WTC11 (cell line): Measurements from ENCODE around the gene HCRTR1. TPM values are rescaled to one million over a fixed set of nuclear protein-coding genes. Genes with fewer than 3 reads are reported as not detected.

ENCODE experiments used
- ATAC-seq: fragments of 200-7000 bp; cut with Tn5 transposase; 2 replicates; pipeline ENCODE4 v1.10.0; 2021; ENCODE audit warnings: mild to moderate bottlenecking, moderate library complexity
- CTCF ChIA-PET: fragments of 300-600 bp; sonication (Branson Sonifier 250); formaldehyde crosslinking; loops from one replicate; lab custom pipeline; 2021; ENCODE audit warnings: antibody characterized with exemption; lab: Charles Lee
- POLR2A ChIA-PET: fragments of 350-600 bp; sonication (Branson Sonifier 250); formaldehyde crosslinking; loops from one replicate; lab custom pipeline; 2021; ENCODE audit warnings: antibody characterized with exemption; lab: Charles Lee
- DNase-seq: peaks from one replicate; pipeline ENCODE4 v3.0.0; 2021; ENCODE audit warnings: low spot score
- H3K27ac Mint-ChIP-seq: 2 replicates; pipeline ENCODE4 v1.8.0; 2021; ENCODE audit warnings: mixed read lengths
- H3K27me3 Mint-ChIP-seq: 2 replicates; pipeline ENCODE4 v1.8.0; 2021; ENCODE audit warnings: low read depth, mild to moderate bottlenecking, moderate library complexity, mixed read lengths
- H3K36me3 Mint-ChIP-seq: 2 replicates; pipeline ENCODE4 v1.8.0; 2021; ENCODE audit warnings: mixed read lengths
- H3K4me1 Mint-ChIP-seq: 2 replicates; pipeline ENCODE4 v1.8.0; 2022; ENCODE audit warnings: mixed read lengths
- H3K4me3 Mint-ChIP-seq: 2 replicates; pipeline ENCODE4 v1.8.0; 2021; ENCODE audit warnings: mild to moderate bottlenecking, moderate library complexity, mixed read lengths
- H3K9me3 Mint-ChIP-seq: 2 replicates; pipeline ENCODE4 v1.8.0; 2021; ENCODE audit warnings: mixed read lengths
- CREB1 ChIP-seq: sonication (generic); formaldehyde crosslinking; IDR thresholded peaks from 2 replicates; pipeline ENCODE4 v1.8.0; 2023; ENCODE audit warnings: mild to moderate bottlenecking, missing genetic modification reagents
- ESRRA ChIP-seq: sonication (generic); formaldehyde crosslinking; IDR thresholded peaks from 2 replicates; pipeline ENCODE4 v1.8.1; 2022; ENCODE audit warnings: mild to moderate bottlenecking, missing genetic modification reagents, borderline replicate concordance
- GABPB1 ChIP-seq: sonication (generic); formaldehyde crosslinking; IDR thresholded peaks from 2 replicates; pipeline ENCODE4 v1.8.1; 2023; ENCODE audit warnings: mild to moderate bottlenecking, missing genetic modification reagents
- IRF2 ChIP-seq: sonication (generic); formaldehyde crosslinking; IDR thresholded peaks from 2 replicates; pipeline ENCODE4 v1.8.0; 2022; ENCODE audit warnings: low read depth, missing genetic modification reagents, borderline replicate concordance
- JAZF1 ChIP-seq: fragments of 250-450 bp; sonication (Bioruptor Pico); IDR thresholded peaks from 2 replicates; pipeline ENCODE4 v1.9.0; 2021; ENCODE audit warnings: moderate library complexity, mild to moderate bottlenecking, inconsistent platforms
- NFATC4 ChIP-seq: fragments of 250-450 bp; sonication (Bioruptor Pico); IDR thresholded peaks from 2 replicates; pipeline ENCODE4 v1.9.0; 2021; ENCODE audit warnings: mild to moderate bottlenecking
- RELA ChIP-seq: sonication (generic); formaldehyde crosslinking; IDR thresholded peaks from 2 replicates; pipeline ENCODE4 v1.8.1; 2022; ENCODE audit warnings: missing genetic modification reagents, mild to moderate bottlenecking, borderline replicate concordance
- RORB ChIP-seq: fragments of 250-450 bp; sonication (Bioruptor Pico); IDR thresholded peaks from 2 replicates; pipeline ENCODE4 v1.9.0; 2021; ENCODE audit warnings: mild to moderate bottlenecking
- TP53 ChIP-seq: sonication (generic); formaldehyde crosslinking; IDR thresholded peaks from 2 replicates; pipeline ENCODE4 v1.8.1; 2023; ENCODE audit warnings: mild to moderate bottlenecking, missing genetic modification reagents
- ZNF138 ChIP-seq: sonication (generic); formaldehyde crosslinking; conservative IDR thresholded peaks from 2 replicates; pipeline ENCODE4 v1.8.1; 2022; ENCODE audit warnings: mild to moderate bottlenecking, moderate library complexity, missing genetic modification reagents
- ZNF219 ChIP-seq: sonication (generic); formaldehyde crosslinking; IDR thresholded peaks from 2 replicates; pipeline ENCODE4 v1.8.0; 2023; ENCODE audit warnings: missing genetic modification reagents, mild to moderate bottlenecking, borderline replicate concordance
- ZNF232 ChIP-seq: sonication (generic); formaldehyde crosslinking; IDR thresholded peaks from 2 replicates; pipeline ENCODE4 v1.8.0; 2022; ENCODE audit warnings: mild to moderate bottlenecking, missing genetic modification reagents
- ZNF263 ChIP-seq: sonication (generic); formaldehyde crosslinking; IDR thresholded peaks from 2 replicates; pipeline ENCODE4 v1.8.1; 2022; ENCODE audit warnings: low read depth, mild to moderate bottlenecking, moderate library complexity, missing genetic modification reagents
- ZNF423 ChIP-seq: fragments of 250-450 bp; sonication (Bioruptor Pico); IDR thresholded peaks from 2 replicates; pipeline ENCODE4 v2.1.2; 2022; ENCODE audit warnings: mild to moderate bottlenecking, moderate library complexity
- ZNF671 ChIP-seq: fragments of 250-450 bp; sonication (Bioruptor Pico); IDR thresholded peaks from 2 replicates; pipeline ENCODE4 v1.8.0; 2021; ENCODE audit warnings: mild to moderate bottlenecking
- total RNA-seq: library from RNA; stranded (reverse); gene quantifications from 3 replicates; pipeline ENCODE4 v1.2.3, GENCODE V29; 2021
- TF ChIP-seq, protein P1 (sequence below): fragments of 250-450 bp; sonication (Bioruptor Pico); IDR thresholded peaks from 2 replicates; pipeline ENCODE4 v1.9.0; 2021; ENCODE audit warnings: mild to moderate bottlenecking
- TF ChIP-seq, protein P2 (sequence below): sonication (generic); formaldehyde crosslinking; IDR thresholded peaks from 2 replicates; pipeline ENCODE4 v1.8.0; 2022; ENCODE audit warnings: missing genetic modification reagents
- TF ChIP-seq, protein P3 (sequence below): sonication (generic); formaldehyde crosslinking; IDR thresholded peaks from 2 replicates; pipeline ENCODE4 v1.8.1; 2022; ENCODE audit warnings: mild to moderate bottlenecking, missing genetic modification reagents, moderate library complexity, borderline replicate concordance
- TF ChIP-seq, protein P4 (sequence below): sonication (generic); formaldehyde crosslinking; IDR thresholded peaks from 2 replicates; pipeline ENCODE4 v1.8.1; 2023; ENCODE audit warnings: mild to moderate bottlenecking, missing genetic modification reagents
- TF ChIP-seq, protein P5 (sequence below): sonication (generic); formaldehyde crosslinking; IDR thresholded peaks from 2 replicates; pipeline ENCODE4 v1.8.1; 2023; ENCODE audit warnings: mild to moderate bottlenecking, missing genetic modification reagents, moderate library complexity
- TF ChIP-seq, protein P6 (sequence below): sonication (generic); formaldehyde crosslinking; IDR thresholded peaks from 2 replicates; pipeline ENCODE4 v1.8.1; 2023; ENCODE audit warnings: mild to moderate bottlenecking, missing genetic modification reagents, moderate library complexity
- TF ChIP-seq, protein P7 (sequence below): sonication (generic); formaldehyde crosslinking; IDR thresholded peaks from 2 replicates; pipeline ENCODE4 v1.8.0; 2022; ENCODE audit warnings: mild to moderate bottlenecking, missing genetic modification reagents
- TF ChIP-seq, protein P8 (sequence below): fragments of 250-450 bp; sonication (Bioruptor Pico); conservative IDR thresholded peaks from 2 replicates; pipeline ENCODE4 v1.9.0; 2021; ENCODE audit warnings: mild to moderate bottlenecking
- TF ChIP-seq, protein P9 (sequence below): sonication (generic); formaldehyde crosslinking; IDR thresholded peaks from 2 replicates; pipeline ENCODE4 v1.8.0; 2022; ENCODE audit warnings: mild to moderate bottlenecking, missing genetic modification reagents

Gene HCRTR1
- total RNA-seq, 1 experiment from 2014 or later, result 0.13 TPM

DNA sequence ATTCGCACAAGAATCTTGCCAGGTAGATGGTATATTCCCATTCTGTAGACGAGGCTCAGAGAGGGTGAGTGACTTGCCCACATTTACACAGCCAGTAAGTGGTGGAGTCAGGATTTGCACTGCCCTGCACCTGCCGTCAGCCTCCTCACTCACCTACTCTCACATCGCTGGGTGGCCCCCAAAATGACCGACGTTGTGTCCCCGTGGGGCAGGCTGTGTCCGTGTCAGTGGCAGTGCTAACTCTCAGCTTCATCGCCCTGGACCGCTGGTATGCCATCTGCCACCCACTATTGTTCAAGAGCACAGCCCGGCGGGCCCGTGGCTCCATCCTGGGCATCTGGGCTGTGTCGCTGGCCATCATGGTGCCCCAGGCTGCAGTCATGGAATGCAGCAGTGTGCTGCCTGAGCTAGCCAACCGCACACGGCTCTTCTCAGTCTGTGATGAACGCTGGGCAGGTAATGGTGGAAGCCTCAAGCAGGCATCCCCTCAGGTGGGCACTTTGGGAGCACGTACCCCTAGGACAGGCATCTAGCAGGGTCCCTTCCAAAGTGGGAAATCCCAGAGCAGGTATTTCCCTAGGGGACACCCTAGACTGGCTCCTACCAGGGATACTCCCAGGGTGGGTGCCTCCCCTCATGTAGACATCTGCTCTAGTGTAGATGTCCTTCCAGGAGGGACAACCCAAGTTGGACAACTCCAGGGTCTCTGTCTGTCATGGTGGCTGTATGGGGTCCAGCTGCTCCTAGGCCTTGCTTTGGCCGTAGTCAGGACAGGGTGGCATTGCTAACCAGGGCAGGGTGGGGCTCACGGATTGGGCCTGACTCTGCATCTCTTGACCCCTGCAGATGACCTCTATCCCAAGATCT, 3.4 kb downstream of the HCRTR1 start (continued):
- TF ChIP-seq ZNF219 (CRISPR knock-in tag), result no peak
- TF ChIP-seq, protein P1, sequence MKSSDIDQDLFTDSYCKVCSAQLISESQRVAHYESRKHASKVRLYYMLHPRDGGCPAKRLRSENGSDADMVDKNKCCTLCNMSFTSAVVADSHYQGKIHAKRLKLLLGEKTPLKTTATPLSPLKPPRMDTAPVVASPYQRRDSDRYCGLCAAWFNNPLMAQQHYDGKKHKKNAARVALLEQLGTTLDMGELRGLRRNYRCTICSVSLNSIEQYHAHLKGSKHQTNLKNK (CRISPR knock-in tag), result no peak
- TF ChIP-seq, protein P2, sequence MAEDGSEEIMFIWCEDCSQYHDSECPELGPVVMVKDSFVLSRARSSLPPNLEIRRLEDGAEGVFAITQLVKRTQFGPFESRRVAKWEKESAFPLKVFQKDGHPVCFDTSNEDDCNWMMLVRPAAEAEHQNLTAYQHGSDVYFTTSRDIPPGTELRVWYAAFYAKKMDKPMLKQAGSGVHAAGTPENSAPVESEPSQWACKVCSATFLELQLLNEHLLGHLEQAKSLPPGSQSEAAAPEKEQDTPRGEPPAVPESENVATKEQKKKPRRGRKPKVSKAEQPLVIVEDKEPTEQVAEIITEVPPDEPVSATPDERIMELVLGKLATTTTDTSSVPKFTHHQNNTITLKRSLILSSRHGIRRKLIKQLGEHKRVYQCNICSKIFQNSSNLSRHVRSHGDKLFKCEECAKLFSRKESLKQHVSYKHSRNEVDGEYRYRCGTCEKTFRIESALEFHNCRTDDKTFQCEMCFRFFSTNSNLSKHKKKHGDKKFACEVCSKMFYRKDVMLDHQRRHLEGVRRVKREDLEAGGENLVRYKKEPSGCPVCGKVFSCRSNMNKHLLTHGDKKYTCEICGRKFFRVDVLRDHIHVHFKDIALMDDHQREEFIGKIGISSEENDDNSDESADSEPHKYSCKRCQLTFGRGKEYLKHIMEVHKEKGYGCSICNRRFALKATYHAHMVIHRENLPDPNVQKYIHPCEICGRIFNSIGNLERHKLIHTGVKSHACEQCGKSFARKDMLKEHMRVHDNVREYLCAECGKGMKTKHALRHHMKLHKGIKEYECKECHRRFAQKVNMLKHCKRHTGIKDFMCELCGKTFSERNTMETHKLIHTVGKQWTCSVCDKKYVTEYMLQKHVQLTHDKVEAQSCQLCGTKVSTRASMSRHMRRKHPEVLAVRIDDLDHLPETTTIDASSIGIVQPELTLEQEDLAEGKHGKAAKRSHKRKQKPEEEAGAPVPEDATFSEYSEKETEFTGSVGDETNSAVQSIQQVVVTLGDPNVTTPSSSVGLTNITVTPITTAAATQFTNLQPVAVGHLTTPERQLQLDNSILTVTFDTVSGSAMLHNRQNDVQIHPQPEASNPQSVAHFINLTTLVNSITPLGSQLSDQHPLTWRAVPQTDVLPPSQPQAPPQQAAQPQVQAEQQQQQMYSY (CRISPR knock-in tag), result no peak
- no peak for TF ChIP-seq ZNF671 (CRISPR knock-in tag)
- TF ChIP-seq, protein P3, sequence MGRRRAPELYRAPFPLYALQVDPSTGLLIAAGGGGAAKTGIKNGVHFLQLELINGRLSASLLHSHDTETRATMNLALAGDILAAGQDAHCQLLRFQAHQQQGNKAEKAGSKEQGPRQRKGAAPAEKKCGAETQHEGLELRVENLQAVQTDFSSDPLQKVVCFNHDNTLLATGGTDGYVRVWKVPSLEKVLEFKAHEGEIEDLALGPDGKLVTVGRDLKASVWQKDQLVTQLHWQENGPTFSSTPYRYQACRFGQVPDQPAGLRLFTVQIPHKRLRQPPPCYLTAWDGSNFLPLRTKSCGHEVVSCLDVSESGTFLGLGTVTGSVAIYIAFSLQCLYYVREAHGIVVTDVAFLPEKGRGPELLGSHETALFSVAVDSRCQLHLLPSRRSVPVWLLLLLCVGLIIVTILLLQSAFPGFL, result no peak
- TF ChIP-seq, protein P4, sequence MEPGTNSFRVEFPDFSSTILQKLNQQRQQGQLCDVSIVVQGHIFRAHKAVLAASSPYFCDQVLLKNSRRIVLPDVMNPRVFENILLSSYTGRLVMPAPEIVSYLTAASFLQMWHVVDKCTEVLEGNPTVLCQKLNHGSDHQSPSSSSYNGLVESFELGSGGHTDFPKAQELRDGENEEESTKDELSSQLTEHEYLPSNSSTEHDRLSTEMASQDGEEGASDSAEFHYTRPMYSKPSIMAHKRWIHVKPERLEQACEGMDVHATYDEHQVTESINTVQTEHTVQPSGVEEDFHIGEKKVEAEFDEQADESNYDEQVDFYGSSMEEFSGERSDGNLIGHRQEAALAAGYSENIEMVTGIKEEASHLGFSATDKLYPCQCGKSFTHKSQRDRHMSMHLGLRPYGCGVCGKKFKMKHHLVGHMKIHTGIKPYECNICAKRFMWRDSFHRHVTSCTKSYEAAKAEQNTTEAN (CRISPR knock-in tag), result no peak

DNA sequence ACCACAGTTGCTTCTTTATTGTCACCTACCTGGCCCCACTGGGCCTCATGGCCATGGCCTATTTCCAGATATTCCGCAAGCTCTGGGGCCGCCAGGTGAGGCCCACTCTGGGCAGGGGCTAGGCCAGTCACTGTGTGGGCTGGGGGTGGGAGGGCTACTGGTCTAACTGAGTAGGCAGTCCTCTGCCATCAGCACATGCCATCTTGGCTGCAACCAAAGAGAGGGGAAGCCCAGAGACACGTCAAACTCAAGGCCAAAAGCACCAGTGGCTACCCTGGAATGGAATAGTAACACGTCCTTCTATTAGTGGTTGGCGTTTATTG, 4.0 kb downstream of the HCRTR1 start:
- POLR2A ChIA-PET, result no interaction called here
- no peaks in the 10 kb centered on the region for H3K36me3 Mint-ChIP-seq
- no peaks in the 10 kb centered on the region for H3K9me3 Mint-ChIP-seq
- no peak overlapping the region for H3K4me3 Mint-ChIP-seq
- peaks cover 18% of the 10 kb centered on the region for H3K27me3 Mint-ChIP-seq
- ATAC-seq, result no peak
- H3K27ac Mint-ChIP-seq, result no peak overlapping the region
- DNase-seq, result no peak
- CTCF ChIA-PET, result no interaction called here
- peaks cover 10% of the 10 kb centered on the region for H3K4me1 Mint-ChIP-seq
- TF ChIP-seq, protein P5, sequence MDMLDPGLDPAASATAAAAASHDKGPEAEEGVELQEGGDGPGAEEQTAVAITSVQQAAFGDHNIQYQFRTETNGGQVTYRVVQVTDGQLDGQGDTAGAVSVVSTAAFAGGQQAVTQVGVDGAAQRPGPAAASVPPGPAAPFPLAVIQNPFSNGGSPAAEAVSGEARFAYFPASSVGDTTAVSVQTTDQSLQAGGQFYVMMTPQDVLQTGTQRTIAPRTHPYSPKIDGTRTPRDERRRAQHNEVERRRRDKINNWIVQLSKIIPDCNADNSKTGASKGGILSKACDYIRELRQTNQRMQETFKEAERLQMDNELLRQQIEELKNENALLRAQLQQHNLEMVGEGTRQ (CRISPR knock-in tag), result no peak
- no peak for TF ChIP-seq JAZF1
- no peak for TF ChIP-seq NFATC4 (CRISPR knock-in tag)
- TF ChIP-seq TP53 (CRISPR knock-in tag), result no peak
- TF ChIP-seq, protein P6, sequence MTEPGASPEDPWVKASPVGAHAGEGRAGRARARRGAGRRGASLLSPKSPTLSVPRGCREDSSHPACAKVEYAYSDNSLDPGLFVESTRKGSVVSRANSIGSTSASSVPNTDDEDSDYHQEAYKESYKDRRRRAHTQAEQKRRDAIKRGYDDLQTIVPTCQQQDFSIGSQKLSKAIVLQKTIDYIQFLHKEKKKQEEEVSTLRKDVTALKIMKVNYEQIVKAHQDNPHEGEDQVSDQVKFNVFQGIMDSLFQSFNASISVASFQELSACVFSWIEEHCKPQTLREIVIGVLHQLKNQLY (CRISPR knock-in tag), result no peak
- no peak for TF ChIP-seq GABPB1 (CRISPR knock-in tag)
- no peak for TF ChIP-seq RORB
- TF ChIP-seq IRF2, result no peak
- no peak for TF ChIP-seq RELA (CRISPR knock-in tag)
- TF ChIP-seq, protein P7, sequence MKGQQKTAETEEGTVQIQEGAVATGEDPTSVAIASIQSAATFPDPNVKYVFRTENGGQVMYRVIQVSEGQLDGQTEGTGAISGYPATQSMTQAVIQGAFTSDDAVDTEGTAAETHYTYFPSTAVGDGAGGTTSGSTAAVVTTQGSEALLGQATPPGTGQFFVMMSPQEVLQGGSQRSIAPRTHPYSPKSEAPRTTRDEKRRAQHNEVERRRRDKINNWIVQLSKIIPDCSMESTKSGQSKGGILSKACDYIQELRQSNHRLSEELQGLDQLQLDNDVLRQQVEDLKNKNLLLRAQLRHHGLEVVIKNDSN (CRISPR knock-in tag), result no peak
- no peak for TF ChIP-seq ZNF138 (CRISPR knock-in tag)
- TF ChIP-seq ZNF423 (CRISPR knock-in tag), result no peak
- no peak for TF ChIP-seq ZNF263 (CRISPR knock-in tag)
- TF ChIP-seq ZNF232 (CRISPR knock-in tag), result no peak
- TF ChIP-seq, protein P8, sequence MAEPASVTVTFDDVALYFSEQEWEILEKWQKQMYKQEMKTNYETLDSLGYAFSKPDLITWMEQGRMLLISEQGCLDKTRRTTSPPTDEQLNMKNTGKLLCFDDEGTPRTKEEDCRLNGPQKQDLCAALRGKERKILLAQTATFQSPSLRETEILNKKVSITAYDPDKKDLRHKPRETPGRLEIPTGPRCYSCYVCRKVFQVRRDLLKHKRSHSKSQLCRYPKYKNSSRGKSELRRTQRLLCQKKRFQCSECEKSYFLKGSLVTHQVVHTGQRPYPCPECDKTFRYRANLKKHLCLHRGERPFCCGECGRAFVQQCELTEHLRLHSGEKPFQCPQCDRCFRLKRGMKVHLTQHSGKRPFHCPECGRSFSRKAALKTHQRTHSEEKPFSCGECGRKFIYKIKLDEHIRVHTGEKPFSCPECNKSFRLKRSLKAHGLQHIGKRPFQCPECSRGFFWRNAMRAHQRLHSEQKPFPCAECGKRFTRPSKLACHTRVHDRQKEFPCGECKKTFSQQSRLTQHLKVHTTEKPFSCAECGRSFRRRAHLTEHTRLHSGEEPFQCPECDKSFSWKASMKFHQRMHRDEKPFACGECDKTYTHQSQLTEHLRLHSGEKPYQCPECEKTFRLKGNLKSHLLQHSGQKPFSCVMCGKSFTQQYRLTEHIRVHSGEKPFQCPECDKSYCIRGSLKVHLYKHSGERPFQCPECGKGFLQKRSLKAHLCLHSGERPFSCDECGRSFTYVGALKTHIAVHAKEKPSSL (CRISPR knock-in tag), result no peak
- TF ChIP-seq CREB1 (CRISPR knock-in tag), result no peak
- TF ChIP-seq, protein P9, sequence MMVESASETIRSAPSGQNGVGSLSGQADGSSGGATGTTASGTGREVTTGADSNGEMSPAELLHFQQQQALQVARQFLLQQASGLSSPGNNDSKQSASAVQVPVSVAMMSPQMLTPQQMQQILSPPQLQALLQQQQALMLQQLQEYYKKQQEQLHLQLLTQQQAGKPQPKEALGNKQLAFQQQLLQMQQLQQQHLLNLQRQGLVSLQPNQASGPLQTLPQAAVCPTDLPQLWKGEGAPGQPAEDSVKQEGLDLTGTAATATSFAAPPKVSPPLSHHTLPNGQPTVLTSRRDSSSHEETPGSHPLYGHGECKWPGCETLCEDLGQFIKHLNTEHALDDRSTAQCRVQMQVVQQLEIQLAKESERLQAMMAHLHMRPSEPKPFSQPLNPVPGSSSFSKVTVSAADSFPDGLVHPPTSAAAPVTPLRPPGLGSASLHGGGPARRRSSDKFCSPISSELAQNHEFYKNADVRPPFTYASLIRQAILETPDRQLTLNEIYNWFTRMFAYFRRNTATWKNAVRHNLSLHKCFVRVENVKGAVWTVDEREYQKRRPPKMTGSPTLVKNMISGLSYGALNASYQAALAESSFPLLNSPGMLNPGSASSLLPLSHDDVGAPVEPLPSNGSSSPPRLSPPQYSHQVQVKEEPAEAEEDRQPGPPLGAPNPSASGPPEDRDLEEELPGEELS (CRISPR knock-in tag), result no peak
- no peak for TF ChIP-seq ESRRA (CRISPR knock-in tag)
